Loucy (cell line): Measurements from ENCODE around the gene SRPK3.
A peak's percentile ranks its signal among the peaks of the same experiment; 100 is the strongest.

ENCODE experiments used
- H2AFZ ChIP-seq: fragments of 200-600 bp; sonication (generic); 2 replicates; pipeline ENCODE4 v1.6.0; 2016; ENCODE audit warnings: antibody characterized with exemption, mild to moderate bottlenecking, low read length, moderate library complexity
- H3F3A ChIP-seq: fragments of 200-600 bp; 2 replicates; pipeline ENCODE4 v1.6.0; 2016; ENCODE audit warnings: antibody characterized with exemption, low read depth, mild to moderate bottlenecking
- H3K27me3 ChIP-seq: fragments of 200-600 bp; sonication (generic); 2 replicates; pipeline ENCODE4 v1.6.1; 2014; ENCODE audit warnings: low read length, mild to moderate bottlenecking; ENCODE audit not compliant: insufficient read depth, poor library complexity, severe bottlenecking
- H3K36me3 ChIP-seq: fragments of 200-600 bp; sonication (generic); 2 replicates; pipeline ENCODE4 v1.6.1; 2016; ENCODE audit warnings: low read length; ENCODE audit not compliant: insufficient read depth
- H3K4me1 ChIP-seq: fragments of 200-600 bp; sonication (generic); 2 replicates; pipeline ENCODE4 v1.5.1; 2014; ENCODE audit warnings: low read length, mild to moderate bottlenecking; ENCODE audit not compliant: insufficient read depth, poor library complexity, severe bottlenecking
- H3K4me2 ChIP-seq: fragments of 200-600 bp; sonication (generic); 2 replicates; pipeline ENCODE4 v1.6.0; 2014; ENCODE audit warnings: antibody characterized with exemption, low read length, low read depth, mild to moderate bottlenecking; ENCODE audit not compliant: poor library complexity, severe bottlenecking
- H3K4me3 ChIP-seq: fragments of 200-600 bp; sonication (generic); 2 replicates; pipeline ENCODE4 v1.5.1; 2014; ENCODE audit warnings: low read length, mild to moderate bottlenecking, mixed read lengths; ENCODE audit not compliant: poor library complexity, severe bottlenecking
- H3K79me2 ChIP-seq: fragments of 200-600 bp; sonication (generic); 2 replicates; pipeline ENCODE4 v1.6.1; 2014; ENCODE audit warnings: low read length; ENCODE audit not compliant: insufficient read depth
- H3K9ac ChIP-seq: fragments of 200-600 bp; sonication (generic); 2 replicates; pipeline ENCODE4 v1.6.0; 2014; ENCODE audit warnings: mild to moderate bottlenecking, low read depth, low read length, moderate library complexity; ENCODE audit not compliant: poor library complexity, severe bottlenecking
- H3K9me2 ChIP-seq: fragments of 200-600 bp; sonication (generic); replicated peaks from 2 replicates; pipeline ENCODE4 v1.6.1; 2016; ENCODE audit warnings: low read depth, low read length, mixed read lengths
- H3K9me3 ChIP-seq: fragments of 200-600 bp; sonication (generic); 2 replicates; pipeline ENCODE4 v1.6.1; 2014; ENCODE audit warnings: mild to moderate bottlenecking, antibody characterized with exemption, low read length, low read depth; ENCODE audit not compliant: insufficient read depth
- H4K20me1 ChIP-seq: fragments of 200-600 bp; sonication (generic); 2 replicates; pipeline ENCODE4 v1.6.0; 2014; ENCODE audit warnings: antibody characterized with exemption, low read length, mild to moderate bottlenecking; ENCODE audit not compliant: insufficient read depth, poor library complexity, severe bottlenecking
- EZH2phosphoT487 ChIP-seq: fragments of 200-600 bp; IDR thresholded peaks from 2 replicates; pipeline ENCODE4 v1.6.1; 2018; ENCODE audit warnings: antibody characterized with exemption, mild to moderate bottlenecking, moderate library complexity, borderline replicate concordance
- TF ChIP-seq, protein P1 (sequence below): fragments of 200-600 bp; sonication (generic); conservative IDR thresholded peaks from 2 replicates; pipeline ENCODE4 v1.5.1; 2014; ENCODE audit warnings: mild to moderate bottlenecking, antibody characterized with exemption, low read length

Gene SRPK3

DNA sequence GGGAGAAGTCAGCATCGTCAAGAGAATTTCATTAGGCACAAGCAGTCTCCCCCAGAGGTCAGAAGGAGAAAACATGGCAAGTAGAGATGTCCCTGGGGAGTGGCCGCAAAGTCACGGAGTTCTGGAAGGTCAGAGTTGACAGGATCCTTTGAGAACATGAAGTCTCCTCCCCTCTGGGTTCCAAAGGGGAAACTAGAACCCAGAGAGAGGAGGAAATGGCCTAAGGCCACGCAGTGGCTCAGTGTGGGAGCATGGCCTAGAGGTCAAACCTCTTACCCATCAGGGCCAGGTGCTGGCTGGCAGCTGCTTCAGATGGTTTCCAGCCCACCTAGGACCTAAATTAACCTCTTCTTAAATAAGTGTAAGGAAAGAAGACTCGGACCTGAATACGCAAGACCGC, 12.4 kb downstream of the SRPK3 start:
- H3K4me3 ChIP-seq, result peak overlapping the region; percentile 94

GRCh38 chrX:153794018-153794896, 13.4 kb downstream of the SRPK3 start, which contains the start of the genes IDH3G and SSR4:
TSS of gene IDH3G (minus strand) at chrX:153794375. CDS start at chrX:153794326, 49 bp downstream.
TSS of gene SSR4 (plus strand) at chrX:153794668. CDS start at chrX:153794688, 20 bp downstream.
- peak within 1 kb of the TSS; percentile 83; the same call in 1 of the 2 replicates for H2AFZ ChIP-seq
- no peaks in the 10 kb centered on the region for H3K9me3 ChIP-seq
- no peaks in the 10 kb centered on the region for H3F3A ChIP-seq
- peaks cover 26% of the 10 kb centered on the region for H3K4me1 ChIP-seq
- TF ChIP-seq, protein P1, sequence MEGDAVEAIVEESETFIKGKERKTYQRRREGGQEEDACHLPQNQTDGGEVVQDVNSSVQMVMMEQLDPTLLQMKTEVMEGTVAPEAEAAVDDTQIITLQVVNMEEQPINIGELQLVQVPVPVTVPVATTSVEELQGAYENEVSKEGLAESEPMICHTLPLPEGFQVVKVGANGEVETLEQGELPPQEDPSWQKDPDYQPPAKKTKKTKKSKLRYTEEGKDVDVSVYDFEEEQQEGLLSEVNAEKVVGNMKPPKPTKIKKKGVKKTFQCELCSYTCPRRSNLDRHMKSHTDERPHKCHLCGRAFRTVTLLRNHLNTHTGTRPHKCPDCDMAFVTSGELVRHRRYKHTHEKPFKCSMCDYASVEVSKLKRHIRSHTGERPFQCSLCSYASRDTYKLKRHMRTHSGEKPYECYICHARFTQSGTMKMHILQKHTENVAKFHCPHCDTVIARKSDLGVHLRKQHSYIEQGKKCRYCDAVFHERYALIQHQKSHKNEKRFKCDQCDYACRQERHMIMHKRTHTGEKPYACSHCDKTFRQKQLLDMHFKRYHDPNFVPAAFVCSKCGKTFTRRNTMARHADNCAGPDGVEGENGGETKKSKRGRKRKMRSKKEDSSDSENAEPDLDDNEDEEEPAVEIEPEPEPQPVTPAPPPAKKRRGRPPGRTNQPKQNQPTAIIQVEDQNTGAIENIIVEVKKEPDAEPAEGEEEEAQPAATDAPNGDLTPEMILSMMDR, result no peak
- TF ChIP-seq EZH2phosphoT487, result no peak
- no peaks in the 10 kb centered on the region for H3K36me3 ChIP-seq
- peak within 1 kb of the TSS; percentile 95 for H3K9ac ChIP-seq
- H3K9me2 ChIP-seq, result no peaks in the 10 kb centered on the region
- no peaks in the 10 kb centered on the region for H3K27me3 ChIP-seq
- peaks cover 18% of the 10 kb centered on the region for H4K20me1 ChIP-seq
- peak within 1 kb of the TSS; percentile 93 for H3K4me2 ChIP-seq
- peak within 1 kb of the TSS; percentile 94 for H3K4me3 ChIP-seq
- H3K79me2 ChIP-seq, result peaks cover 71% of the 10 kb centered on the region

More for the DNA sequence above, 12.4 kb downstream of the SRPK3 start:
- TF ChIP-seq, protein P1, result no peak
- no peak for TF ChIP-seq EZH2phosphoT487
- peak overlapping the region; percentile 95 for H3K9ac ChIP-seq
- peaks cover 18% of the 10 kb centered on the region for H4K20me1 ChIP-seq
- peak overlapping the region; percentile 91 for H3K4me2 ChIP-seq
- no peak overlapping the region for H2AFZ ChIP-seq
- peaks cover 26% of the 10 kb centered on the region for H3K4me1 ChIP-seq
- no peaks in the 10 kb centered on the region for H3K36me3 ChIP-seq
- H3F3A ChIP-seq, result no peaks in the 10 kb centered on the region
- no peaks in the 10 kb centered on the region for H3K27me3 ChIP-seq
- H3K9me2 ChIP-seq, result no peaks in the 10 kb centered on the region
- H3K79me2 ChIP-seq, result peaks cover 71% of the 10 kb centered on the region
- H3K9me3 ChIP-seq, result no peaks in the 10 kb centered on the region

DNA sequence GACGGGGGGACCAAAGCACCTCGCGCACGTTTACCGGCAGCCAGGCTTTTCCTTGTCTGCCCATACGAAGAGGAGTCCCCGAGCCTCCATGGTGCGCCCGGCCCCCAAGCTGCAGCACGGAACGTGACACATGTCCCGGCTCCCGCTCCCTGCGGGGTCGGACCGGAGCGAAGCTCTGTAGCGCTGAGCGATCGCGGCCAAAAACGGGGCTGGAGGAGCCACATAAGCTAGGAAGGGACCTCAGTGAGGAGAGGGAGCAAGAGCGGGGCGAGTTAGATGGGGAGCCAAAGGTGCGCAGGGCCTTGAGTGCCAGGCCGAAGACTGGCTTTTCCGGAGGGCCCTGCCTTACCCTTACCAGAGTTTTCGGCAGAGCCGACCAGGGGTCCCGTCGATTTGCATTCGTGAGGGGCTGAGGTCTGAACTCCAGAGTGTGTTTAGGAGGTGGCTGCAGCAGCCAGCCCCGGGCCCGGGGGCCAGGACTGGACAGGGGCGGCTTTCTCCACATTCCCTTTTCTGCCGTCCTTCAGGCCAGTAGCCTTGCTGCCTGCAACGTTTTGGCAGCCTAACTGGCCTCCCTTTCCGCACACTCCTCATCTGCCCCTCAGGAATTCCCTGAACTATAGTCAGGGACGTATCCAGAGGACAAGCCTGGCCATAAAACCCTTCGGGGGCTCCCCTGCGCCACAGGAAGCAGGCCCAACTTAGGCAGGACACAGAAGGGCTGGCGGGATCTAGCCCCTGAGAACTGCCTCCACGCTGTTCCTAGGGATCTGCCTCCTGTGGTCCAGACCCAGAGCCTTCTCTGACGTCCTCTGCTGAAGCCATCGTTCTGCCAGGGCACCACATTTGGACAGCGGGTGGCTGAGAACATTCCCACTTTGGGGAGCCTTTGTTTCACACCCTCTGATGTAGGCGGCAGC, 14.3 kb downstream of the SRPK3 start:
- peak overlapping the region; percentile 94 for H3K4me3 ChIP-seq
- H3F3A ChIP-seq, result no peaks in the 10 kb centered on the region
- H4K20me1 ChIP-seq, result peaks cover 18% of the 10 kb centered on the region
- H3K9me3 ChIP-seq, result no peaks in the 10 kb centered on the region
- H3K4me1 ChIP-seq, result peaks cover 26% of the 10 kb centered on the region
- H3K27me3 ChIP-seq, result no peaks in the 10 kb centered on the region
- no peaks in the 10 kb centered on the region for H3K9me2 ChIP-seq
- no peak overlapping the region for H2AFZ ChIP-seq
- no peaks in the 10 kb centered on the region for H3K36me3 ChIP-seq
- H3K9ac ChIP-seq, result peak overlapping the region; percentile 95
- peak overlapping the region; percentile 93 for H3K4me2 ChIP-seq
- peaks cover 69% of the 10 kb centered on the region for H3K79me2 ChIP-seq
- TF ChIP-seq, protein P1, result no peak
- TF ChIP-seq EZH2phosphoT487, result no peak
